Sigmoid colon (tissue), 4 donors: ENCODE results near the gene PRKCQ.

ENCODE experiments used
- POLR2AphosphoS5 ChIP-seq, 4 donors: sonication (generic); formaldehyde crosslinking; IDR thresholded peaks; one replicate each; pipeline ENCODE4 v1.6.1; 2017; ENCODE audit warnings: antibody characterized with exemption in 4 of 4
- TF ChIP-seq, protein P1 (sequence below), 4 experiments: fragments of 450-650 bp in 3 of 4; fragments of 200-600 bp in 1 of 4; IDR thresholded peaks; one replicate each; pipeline ENCODE4 v1.5.1; 2016 to 2019; ENCODE audit warnings: antibody characterized with exemption in 4 of 4, mild to moderate bottlenecking in 3 of 4, moderate library complexity in 2 of 4

DNA sequence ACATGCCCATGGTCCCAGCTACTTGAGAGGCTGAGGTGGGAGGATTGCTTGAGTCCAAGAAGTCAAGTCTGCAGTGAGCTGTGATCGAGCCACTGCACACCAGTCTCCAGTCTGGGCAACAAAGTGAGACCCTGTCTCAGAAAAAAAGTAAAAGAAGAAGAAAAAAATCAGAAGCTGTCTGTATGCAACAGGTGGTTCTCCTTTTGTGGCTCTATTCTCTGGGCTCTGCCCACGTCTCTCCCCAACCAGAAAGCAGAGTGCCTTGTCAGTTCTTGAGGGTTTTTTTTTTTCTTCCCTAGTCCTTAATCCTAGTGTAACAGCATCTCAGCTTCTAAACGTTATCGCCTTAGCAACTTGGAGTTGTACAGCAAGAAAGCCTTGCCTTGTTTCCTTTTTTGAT is 89.5 kb downstream of the PRKCQ start:
- TF ChIP-seq, protein P1, sequence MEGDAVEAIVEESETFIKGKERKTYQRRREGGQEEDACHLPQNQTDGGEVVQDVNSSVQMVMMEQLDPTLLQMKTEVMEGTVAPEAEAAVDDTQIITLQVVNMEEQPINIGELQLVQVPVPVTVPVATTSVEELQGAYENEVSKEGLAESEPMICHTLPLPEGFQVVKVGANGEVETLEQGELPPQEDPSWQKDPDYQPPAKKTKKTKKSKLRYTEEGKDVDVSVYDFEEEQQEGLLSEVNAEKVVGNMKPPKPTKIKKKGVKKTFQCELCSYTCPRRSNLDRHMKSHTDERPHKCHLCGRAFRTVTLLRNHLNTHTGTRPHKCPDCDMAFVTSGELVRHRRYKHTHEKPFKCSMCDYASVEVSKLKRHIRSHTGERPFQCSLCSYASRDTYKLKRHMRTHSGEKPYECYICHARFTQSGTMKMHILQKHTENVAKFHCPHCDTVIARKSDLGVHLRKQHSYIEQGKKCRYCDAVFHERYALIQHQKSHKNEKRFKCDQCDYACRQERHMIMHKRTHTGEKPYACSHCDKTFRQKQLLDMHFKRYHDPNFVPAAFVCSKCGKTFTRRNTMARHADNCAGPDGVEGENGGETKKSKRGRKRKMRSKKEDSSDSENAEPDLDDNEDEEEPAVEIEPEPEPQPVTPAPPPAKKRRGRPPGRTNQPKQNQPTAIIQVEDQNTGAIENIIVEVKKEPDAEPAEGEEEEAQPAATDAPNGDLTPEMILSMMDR (IDR thresholded peaks at IDR 0.05): no peak
- no peak for TF ChIP-seq POLR2AphosphoS5 (IDR thresholded peaks at IDR 0.05)
